GM18502 (cell line): ENCODE results near the gene ANKRD49.

ENCODE experiments used
- ATAC-seq: cut with Tn5 transposase; IDR thresholded peaks from one replicate; pipeline ENCODE4 v1.9.1; 2021; ENCODE audit warnings: mild to moderate bottlenecking; ENCODE audit not compliant: unreplicated experiment, poor library complexity

Gene ANKRD49

GRCh38 chr11:94537031-94537600 lies 43.3 kb downstream of the ANKRD49 start:
- ATAC-seq = no peak

GRCh38 chr11:94539420-94539819 lies 45.6 kb downstream of the ANKRD49 start:
- no peak for ATAC-seq

- peak; percentile 88 for ATAC-seq
These were observed 50.2 kb downstream of the ANKRD49 start, which contains the start of gene FUT4 for GRCh38 chr11:94543695-94544645. Gene FUT4 (plus strand): TSS chr11:94543921. CDS start chr11:94544134, 213 bp downstream.

- ATAC-seq = peak; percentile 2
These were observed 51.0 kb downstream of the ANKRD49 start for GRCh38 chr11:94544646-94545263.

GRCh38 chr11:94545264-94546161 lies 51.7 kb downstream of the ANKRD49 start:
- no peak for ATAC-seq

GRCh38 chr11:94546162-94546470 lies 52.3 kb downstream of the ANKRD49 start:
- no peak for ATAC-seq

GRCh38 chr11:94546886-94547285 lies 53.1 kb downstream of the ANKRD49 start:
- no peak for ATAC-seq

GRCh38 chr11:94549146-94549545 lies 55.4 kb downstream of the ANKRD49 start:
- no peak for ATAC-seq
